NCI-H1694 (cell line): ENCODE results near the gene RND2.
A peak's percentile ranks its signal among the peaks of the same experiment; 100 is the strongest.

Experiments
- DNase-seq: peaks from one replicate; lab custom pipeline; 2025; lab: John Stamatoyannopoulos, UW

Gene RND2

GRCh38 chr17:43006639-43007551 is 18.1 kb upstream of the RND2 start, which contains the start of gene IFI35:
TSS of gene IFI35 (plus strand) at chr17:43006784. CDS start at chr17:43006948, 164 bp downstream.
- DNase-seq, result peak; percentile 7

- no peak for DNase-seq
These were observed 14.2 kb upstream of the RND2 start for GRCh38 chr17:43010667-43011308.

GRCh38 chr17:43011728-43012472 is 13.1 kb upstream of the RND2 start:
- DNase-seq, result no peak

GRCh38 chr17:43013296-43013695 is 11.7 kb upstream of the RND2 start:
- no peak for DNase-seq

GRCh38 chr17:43014020-43014648 is 10.9 kb upstream of the RND2 start:
- DNase-seq, result no peak

GRCh38 chr17:43014649-43015542 is 10.1 kb upstream of the RND2 start:
- no peak for DNase-seq

GRCh38 chr17:43015579-43015978 is 9.5 kb upstream of the RND2 start:
- DNase-seq, result no peak

GRCh38 chr17:43016216-43016615 is 8.8 kb upstream of the RND2 start:
- DNase-seq, result no peak

- DNase-seq, result no peak
These were observed 6.8 kb upstream of the RND2 start for GRCh38 chr17:43018008-43018853.

GRCh38 chr17:43018932-43019331 is 6.1 kb upstream of the RND2 start:
- DNase-seq, result no peak

- DNase-seq, result no peak
These were observed 5.6 kb upstream of the RND2 start for GRCh38 chr17:43019418-43019817.

- no peak for DNase-seq
These were observed 4.9 kb upstream of the RND2 start for GRCh38 chr17:43020030-43020621.

- no peak for DNase-seq
These were observed 4.0 kb upstream of the RND2 start for GRCh38 chr17:43020789-43021740.

GRCh38 chr17:43021741-43022512 is 3.1 kb upstream of the RND2 start, which contains the start of gene VAT1:
TSS of gene VAT1 (minus strand) at chr17:43022385. CDS start at chr17:43022322, 63 bp downstream.
- peak; percentile 42 for DNase-seq

- DNase-seq, result no peak
These were observed 243 bp downstream of the RND2 start for GRCh38 chr17:43025290-43025657.

GRCh38 chr17:43025766-43026537 is 921 bp downstream of the RND2 start:
- no peak for DNase-seq

GRCh38 chr17:43026595-43026994 is 1.6 kb downstream of the RND2 start:
- DNase-seq, result no peak
